NCI-H1930 (cell line): ENCODE data around the gene GRK5.
A peak's percentile ranks its signal among the peaks of the same experiment; 100 is the strongest.
"Not testable (repeated sequence)": the region's sequence is repeated elsewhere in the genome, so short reads cannot be mapped to it uniquely, and the experiment has no call there.

ENCODE experiments used
- DNase-seq, 2 experiments: peaks; one replicate each; lab custom pipeline; 2025; lab: John Stamatoyannopoulos, UW

Gene GRK5

DNA sequence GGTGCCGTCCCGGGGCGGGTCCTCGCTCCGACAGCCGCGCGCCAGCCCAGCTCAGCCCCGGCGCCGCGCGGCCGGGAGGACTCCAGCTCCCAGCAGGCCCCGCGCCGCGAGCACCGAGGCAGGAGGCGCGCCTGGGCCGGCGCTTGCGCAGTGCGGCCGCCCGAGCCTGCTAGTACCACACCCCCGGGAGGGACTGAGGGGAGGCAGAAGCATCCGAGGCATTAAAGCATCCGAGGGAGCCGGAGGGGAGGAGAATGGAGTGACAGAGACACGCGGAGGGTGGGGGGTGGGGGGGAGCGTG, at the start of gene GRK5:
TSS of gene GRK5 (plus strand) at position 206 of the 301 bp plus-strand sequence. CDS start 347 bp downstream, outside the sequence.
- peak; percentile 72 to 88 for DNase-seq

DNA sequence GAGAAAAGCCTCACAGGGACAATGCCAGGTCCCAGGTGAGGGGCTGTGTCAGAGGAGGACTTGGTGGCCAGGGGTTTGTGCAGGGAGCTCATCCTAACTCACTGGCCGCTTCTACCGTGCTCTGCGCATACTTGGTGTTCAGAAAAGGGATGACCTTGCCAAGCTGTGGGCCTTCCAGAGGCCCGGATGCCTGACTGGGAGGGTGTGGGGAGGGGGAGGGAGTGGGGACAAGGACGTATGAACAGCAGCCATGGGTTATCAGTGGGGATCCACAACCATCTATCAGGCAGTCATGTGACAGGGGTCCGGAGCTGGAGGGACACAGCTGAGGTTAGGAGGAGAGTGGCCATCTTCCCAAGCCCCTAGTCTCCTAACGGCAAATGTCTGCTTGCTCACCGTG, 48.0 kb upstream of the GRK5 start:
- no peak for DNase-seq

DNA sequence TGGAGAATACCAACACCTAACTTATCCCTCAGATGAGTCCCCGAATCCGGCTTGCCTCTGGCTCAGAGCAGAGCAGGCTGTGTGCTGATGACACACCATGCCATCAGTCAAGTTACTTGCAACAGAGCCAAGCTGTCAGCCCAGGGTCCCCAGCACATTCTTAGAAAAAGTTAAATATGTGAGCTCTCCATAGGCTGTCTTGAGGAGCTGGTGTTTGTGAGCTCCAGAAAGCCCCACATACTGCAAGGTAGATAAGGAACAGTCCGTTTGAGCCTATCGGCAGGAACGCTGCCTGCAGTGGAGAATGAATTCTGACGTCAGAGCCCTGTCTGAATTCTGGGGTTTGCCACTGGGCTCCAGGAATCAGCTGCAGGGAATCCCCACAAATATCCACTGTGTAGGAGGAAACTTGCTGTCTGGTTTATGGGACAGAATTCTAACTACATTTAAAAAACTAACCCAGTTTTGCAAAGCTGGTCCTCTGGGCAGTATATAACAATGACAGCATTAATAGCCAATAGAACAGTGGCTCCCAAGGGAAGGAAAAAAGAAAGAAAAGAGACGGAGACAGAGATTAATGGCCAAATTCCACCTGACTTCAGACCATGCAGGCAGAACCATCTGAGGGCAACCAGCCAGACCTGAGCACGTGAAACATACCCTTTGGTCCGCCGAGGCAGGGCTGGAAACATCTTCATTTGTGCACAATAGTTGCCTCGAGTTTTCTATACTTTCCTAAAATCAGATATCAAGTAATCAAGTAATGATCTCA, 45.5 kb upstream of the GRK5 start:
- no peak for DNase-seq

DNA sequence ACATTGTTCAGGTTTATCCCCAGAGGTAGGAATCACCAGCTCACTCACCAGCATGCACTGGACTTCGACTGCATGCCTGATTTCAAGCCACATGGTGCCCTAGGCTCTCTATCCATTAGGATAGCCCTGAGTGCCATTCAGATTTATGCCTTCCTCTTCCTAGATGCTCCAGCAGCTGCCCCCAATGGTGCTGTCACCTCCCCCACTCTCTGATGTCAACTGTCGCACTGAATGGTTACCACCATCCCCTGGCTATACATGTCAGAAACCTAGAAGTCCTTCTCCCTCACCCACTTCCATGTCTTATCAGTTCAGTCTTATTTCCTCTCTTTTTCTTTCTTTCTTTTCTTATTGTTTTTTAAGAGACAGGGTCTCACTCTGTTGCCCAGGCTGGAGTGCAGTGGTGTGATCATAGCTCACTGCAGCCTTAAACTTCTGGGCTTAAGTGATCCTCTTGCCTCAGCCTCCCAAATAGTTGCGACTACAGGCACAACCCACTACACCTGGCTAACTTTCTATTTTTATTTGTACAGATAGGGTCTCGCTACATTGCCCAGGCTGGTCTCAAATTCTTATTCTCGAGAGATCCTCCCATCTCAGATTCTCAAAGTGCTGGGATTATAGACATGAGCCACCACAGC, 44.8 kb upstream of the GRK5 start:
- no peak for DNase-seq

DNA sequence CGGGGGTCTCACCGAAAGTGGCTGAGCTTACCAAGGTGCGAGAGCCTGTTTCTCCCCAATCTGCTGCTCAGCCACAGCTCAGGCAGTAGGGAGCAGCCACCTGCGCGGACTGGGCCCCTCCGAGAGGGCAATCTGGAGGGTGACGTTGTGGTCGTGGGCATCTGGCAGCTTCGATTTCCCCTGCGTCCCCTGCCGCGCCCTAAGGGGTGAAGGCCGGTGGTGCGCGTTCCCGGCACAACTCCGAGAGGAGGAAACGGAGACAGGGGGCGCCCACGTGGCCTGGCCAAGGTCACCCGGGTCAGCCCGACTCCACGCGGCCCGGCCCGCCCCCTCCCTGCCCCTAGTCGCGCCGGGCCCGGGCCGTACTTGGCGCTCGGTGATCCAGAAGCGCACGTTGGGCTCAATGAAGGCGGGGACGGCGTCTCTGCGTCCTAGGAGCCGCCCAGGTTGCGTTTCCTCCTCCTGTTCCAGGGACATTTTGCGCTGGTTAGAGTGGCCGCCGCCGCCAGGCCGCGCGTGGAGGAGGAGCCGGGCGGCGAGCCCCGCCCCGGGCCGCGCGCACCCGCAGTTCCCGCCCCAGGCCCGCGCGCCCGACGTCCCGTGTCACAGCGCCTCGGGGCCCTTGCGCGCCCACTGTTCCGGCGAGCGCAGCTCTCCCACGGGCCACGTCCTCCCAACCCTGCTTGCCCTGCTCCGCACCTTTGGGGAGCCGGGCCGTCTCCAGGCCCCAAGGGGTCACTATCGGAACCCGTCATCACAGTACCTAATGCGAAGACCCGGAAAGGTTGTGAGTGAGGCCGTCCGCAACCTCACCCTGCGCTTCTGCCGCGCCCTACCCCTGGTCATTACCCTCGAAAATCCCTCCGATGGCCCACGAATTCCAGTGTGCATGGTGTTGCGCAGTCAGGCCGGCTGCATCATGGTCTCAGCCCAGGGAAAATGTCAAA, 41.9 kb upstream of the GRK5 start, which contains the start of gene SFXN4:
TSS of gene SFXN4 (minus strand) at position 544 of the 947 bp plus-strand sequence. CDS start at position 477, 67 bp downstream.
- DNase-seq: peak in 1 of 2 experiments; percentile 15

DNA sequence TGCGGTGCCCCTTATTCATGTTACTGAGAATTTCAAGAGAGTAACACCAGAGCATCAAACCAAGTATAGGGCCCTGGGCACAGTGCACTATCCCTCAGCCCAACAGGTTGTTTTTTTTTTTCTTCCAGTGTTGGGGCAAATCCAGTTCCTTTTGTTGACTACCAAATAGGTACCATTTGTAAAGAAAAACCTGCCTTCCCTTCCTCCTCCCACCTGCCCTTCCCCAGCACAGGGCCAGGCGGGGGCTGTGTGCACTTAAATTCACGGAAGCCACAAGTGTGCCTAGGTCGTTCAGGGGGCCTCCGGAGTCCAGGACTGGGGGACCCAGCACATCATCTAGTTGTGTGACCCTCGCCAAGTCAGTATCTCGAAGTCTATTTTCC, 41.3 kb upstream of the GRK5 start:
- DNase-seq: no peak

DNA sequence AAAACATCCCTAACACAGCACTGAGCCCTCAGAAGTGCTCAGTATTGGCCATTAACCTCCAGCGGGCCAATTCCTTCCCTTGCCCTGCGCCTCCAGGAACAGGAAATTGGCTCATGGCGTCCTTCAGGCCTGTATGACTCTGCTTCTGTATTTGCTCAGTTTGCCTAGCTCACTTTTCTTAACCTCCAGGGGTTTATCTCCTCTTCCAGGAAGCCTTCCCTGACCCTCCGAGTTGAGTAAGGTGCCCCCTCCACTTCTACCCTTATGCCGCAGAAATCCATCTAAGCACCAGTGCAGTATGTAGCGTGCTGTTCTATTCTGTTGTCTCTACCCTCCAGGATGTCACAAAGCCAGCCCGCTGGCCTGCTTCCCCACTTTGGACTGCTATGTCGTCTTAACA, 40.8 kb upstream of the GRK5 start:
- DNase-seq: no peak

DNA sequence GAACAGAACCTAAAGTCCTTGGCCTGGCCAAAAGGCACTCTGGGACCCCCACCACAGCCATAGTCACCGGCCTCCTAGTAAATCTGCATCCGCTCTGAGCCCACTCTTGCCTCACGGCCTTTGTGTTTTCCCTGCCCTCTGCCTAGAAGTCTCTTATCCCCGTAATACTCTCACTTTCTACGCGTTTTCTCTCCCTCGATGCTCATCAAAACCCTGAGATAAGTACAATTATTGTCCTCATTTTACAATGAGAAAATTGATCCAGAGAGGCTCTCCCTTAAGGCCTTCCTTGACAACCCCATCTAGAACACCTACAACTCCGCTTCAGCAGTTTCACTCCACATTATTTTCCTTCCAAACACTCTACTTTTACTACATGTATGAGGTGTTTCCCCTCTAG, 40.3 kb upstream of the GRK5 start:
- no peak for DNase-seq

DNA sequence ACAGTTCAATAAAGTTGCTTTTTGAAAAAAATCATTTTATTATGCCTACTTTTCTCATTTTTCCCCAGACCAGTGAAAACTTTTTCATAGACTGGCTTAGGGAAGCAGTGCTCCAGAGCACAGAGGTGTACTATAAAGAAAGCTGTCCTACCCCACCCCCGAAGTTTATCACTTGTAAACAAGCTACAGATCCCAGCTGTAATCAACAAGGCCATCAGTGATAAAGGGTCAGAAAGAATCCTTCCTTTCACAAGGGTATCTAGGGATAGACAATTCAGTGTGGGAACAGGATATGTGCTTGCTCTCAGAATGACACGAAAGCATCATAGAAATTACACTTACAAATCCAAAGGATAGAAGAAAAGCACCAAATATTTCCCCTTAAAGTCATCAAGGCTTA, 33.3 kb upstream of the GRK5 start:
- DNase-seq: no peak

DNA sequence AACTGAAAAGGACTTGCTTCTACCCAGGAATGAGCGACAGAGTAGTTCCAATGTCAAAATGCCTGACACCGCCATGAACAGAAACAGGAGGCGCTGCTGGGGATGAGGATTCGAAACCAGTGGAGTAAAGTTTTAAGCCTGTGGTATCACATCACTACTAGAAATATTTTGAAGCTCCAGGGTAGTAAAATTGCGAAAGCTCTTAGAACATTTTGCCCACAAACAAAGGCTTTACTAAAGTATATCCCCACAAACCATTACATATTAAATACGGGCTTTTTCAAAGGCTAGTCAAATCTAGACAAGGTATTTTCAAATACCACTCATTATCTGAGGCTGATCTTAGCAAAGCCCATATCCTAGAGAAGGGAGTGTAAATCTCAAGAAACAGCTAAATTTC, 31.2 kb upstream of the GRK5 start:
- no peak for DNase-seq

DNA sequence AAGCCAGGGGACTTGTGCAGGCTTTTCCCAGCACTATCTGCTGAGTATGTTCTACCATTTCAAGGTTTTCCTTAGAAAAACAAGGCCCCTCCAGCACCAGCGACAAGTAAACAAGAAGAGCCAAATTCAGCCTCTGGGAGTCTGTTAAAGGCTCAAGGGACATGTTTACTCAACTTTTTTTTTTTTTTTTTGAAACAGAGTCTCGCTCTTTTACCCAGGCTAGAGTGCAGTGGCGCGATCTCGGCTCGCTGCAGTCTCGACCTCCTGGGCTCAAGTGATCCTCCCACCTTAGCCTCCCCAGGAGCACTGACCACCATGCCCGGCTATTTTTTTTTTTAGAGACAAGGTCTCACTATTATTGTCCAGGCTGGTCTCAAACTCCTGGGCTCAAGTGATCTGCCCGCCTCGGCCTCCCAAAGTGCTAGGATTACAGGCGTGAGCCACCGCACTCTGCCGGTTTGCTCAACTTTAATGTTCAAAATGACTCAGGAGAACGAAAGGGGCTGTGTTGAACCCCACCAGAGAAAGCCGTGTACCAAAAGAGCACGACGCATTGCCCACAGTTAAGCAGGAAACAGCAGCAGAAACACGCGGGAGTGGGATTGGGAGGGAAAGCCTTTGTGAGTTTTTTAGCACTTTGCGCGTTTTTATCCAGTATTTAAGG, 29.5 kb upstream of the GRK5 start:
- DNase-seq: no peak

DNA sequence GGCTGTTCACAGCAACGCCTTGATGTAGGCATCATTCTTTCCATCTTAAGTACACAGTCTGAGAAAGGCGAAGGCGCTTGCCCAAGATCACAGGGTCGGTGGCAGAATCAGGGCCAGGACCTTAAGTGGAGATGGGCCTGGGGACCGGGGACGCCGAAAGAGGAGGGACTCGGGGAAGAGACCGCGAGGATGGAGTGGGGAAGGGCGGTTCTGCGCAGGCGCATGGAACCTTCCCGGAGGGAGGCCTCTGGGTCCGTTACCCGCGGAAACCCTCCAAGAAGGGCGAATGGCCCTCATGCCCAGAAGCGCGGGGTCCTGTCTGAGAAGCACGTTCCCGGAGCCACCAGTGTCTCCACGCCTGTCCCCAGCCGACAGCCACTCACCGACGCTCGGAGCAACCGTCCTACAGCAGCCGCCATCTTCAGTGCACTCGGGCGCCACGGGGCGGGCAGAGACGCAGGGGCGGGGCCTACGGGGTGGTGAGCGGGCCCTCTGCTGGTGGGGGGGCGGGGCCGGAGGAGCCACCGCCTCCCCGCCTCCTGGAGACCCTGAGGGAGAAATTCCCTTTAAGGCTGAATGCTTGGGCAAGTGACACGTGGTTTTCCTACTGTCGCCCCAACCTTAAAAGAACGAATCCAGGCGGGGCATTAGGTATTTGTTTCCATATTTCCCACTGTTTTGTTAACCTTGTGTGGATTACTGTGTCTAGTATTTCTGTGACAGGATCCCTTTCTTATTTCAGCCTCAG, 28.8 kb upstream of the GRK5 start, which contains the start of gene PRDX3:
TSS of gene PRDX3 (minus strand) at position 441 of the 748 bp plus-strand sequence. CDS start at position 419, 22 bp downstream.
- peak; percentile 71 to 73 for DNase-seq

DNA sequence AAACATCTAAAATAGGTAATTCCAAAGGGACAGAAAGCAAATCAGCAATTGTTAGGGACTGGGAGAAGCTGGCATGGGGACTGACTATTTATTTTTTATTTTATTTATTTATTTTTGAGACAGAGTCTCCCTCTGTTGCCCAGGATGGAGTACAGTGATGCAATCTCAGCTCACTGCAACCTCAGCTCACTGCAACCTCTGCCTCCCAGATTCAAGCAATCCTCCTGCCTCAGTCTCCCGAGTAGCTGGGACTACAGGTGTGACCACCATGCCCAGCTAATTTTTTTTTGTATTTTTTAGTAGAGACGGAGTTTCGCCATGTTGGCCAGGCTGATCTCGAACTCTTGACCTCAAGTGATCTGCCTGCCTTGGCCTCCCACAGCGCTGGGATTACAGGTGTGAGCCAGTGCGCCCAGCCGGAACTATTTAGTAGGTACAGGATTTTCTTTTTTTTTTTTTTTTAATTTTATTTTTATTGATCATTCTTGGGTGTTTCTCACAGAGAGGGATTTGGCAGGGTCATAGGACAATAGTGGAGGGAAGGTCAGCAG, 26.4 kb upstream of the GRK5 start:
- DNase-seq: not testable (repeated sequence)

DNA sequence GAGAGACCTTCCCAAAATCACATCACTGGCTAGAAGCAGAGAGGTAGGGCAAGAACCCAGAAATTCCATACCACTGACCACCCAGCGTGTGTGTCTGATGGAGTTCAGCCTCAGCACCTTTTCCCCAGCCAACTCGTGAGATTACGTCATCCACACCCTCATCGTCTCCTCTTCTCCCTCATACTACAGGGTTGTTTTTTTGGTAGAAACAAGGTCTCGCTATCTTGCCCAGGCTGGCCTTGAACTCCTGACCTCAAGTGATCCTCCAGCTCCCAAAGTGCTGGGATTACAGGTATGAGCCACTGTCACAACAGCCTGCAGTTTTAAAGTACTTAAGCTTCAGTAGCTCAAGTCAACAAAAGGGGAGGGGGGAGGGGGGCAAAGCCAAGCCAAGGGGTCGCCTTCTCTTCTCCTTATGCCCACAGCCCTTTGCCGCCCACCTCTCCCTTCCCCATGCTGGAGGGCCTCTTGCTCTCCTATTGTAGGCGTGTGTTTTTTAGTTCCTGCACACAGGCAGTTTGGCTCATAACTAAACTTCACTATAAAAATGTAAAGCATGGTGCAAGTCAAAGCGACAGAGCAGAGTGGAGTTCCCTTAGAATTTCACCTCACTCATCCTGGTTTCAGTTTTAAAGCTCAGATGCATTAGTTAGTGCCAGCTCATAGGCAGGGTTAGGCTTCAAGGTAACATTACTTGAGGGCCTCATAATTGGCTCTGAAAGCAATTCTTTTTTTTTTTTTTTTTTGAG, 23.5 kb upstream of the GRK5 start:
- no peak for DNase-seq

DNA sequence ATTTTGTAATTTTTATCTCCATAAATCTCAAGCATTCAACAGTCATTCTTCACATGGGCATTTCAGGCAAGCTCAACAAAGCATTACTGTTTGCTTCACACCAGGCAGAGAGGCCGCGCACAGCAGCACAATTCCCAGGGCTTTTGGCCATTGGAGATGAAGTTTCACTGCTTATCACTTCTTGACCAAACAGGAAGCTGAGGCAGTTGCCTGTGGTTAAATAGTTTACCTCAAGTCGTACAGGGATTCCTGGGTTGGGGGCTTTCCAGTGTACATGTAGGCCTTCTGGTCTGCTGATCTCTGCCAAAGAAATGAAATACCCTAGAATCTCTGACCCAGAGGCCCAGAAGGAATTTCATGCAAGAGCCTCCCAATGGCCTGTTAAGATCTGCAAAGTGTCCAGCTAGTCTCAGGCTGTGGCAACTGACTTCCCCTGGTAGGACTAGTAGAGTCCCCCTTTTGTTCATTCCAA, 17.5 kb upstream of the GRK5 start:
- DNase-seq: no peak

DNA sequence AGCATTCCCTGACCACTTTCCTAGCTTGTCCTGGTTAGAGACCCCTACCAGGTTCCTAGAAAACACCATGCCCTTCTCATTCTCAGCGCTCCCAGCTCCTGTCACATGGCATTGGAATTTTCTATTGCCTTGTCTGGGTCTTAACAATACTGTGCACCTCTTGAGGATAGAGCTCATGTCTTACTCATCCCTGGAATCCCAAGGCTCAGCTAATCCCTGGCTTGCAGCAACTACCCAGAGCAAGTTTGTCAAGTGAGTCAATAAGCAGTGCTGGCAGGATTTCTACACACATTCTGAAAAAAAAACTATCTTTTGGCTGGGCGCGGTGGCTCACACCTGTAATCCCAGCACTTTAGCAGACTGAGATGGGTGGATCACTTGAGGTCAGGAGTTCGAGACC, 17.0 kb upstream of the GRK5 start:
- no peak for DNase-seq

DNA sequence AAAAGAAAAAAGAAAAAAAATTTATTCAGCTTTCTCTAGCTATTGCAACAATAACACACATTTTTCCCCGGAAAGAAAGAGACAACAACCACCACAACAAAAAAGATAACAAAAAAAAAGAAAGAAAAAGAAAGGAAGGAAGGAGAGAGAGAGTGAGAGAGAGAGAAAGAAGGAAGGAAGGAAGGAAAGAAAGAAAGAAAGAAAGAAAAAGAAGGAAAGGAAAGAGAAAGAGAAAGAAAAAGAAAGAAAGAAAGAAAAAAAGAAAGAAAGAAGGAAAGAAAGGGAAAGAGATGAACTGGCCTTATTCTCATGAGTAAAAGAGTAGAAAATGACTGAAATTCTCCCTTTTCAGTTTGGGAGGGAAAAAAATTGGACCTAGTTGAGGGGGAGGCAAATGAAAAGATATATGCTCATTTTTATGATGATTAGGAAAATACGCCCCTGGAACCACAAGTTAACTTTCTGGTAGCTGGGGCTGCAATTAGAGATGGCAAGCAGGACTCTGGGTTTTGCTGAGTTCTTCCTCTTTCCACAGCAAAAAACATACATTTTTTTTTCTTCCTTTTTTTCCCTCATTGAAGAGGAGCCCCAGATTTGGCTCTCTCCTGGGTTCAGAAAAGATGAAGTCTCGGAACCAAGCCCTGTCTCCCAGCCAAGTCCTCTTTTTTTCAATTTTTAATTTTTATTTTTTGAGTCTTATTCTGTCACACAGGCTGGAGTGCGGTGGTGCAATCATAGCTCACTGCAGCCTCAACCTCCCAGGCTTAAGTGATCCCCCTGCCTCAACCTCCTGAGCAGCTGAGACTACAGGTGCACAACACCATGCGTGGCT, 16.2 kb upstream of the GRK5 start:
- DNase-seq: no peak

DNA sequence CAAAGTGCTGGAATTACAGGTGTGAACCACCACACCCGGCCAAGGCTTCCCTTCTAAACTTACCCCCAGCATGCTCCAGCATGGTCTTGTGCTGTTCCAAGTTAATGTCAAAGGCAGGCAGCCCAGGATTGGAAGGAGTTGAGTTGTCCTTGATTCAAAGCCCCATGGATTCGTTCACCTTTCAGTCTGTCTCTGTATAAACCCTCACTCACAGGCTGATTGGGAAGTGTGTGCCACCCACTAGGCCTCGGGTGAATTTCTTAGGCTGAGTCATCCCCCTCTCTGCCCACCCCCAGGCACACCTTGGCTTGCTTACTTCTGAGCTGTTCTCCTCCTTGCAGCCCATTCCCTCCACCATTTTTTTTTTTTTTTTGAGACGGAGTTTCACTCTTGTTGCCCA, 15.5 kb upstream of the GRK5 start:
- no peak for DNase-seq

DNA sequence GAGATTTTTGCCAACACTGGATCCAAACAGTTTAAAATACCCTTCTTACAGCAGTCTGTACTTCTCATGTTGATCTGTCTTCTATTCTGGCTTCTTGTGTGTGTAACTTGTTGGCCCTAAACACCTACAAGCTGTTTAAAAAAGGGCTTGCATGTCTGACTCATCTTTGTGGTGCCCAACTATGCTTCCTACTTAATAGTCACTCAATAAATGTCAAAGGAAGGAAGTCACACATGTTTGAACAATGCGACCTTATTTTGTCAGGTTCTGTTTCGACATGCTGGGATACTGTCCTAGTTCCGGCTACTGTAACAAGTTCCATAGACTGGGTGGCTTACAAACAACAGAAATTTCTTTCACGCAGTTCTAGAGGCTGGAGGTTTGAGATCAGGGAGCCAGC, 9.4 kb upstream of the GRK5 start:
- DNase-seq: no peak
